T-helper 22 cell (primary cell): Measurements from ENCODE around the gene CORO2A.
"Not testable (repeated sequence)": the region's sequence is repeated elsewhere in the genome, so short reads cannot be mapped to it uniquely, and the experiment has no call there.

Experiments
- DNase-seq: peaks from one replicate; pipeline ENCODE4 v3.0.0-alpha.2; 2020; ENCODE audit warnings: low read depth

Gene CORO2A

GRCh38 chr9:98105006-98105405 lies 87.4 kb downstream of the CORO2A start:
- DNase-seq = no peak

- no peak for DNase-seq
These were observed 88.0 kb downstream of the CORO2A start for GRCh38 chr9:98104445-98104881.

GRCh38 chr9:98101868-98102273 lies 90.6 kb downstream of the CORO2A start:
- DNase-seq = peak; percentile 80

- no peak for DNase-seq
These were observed 91.0 kb downstream of the CORO2A start for GRCh38 chr9:98101416-98101815.

- DNase-seq = no peak
These were observed 92.0 kb downstream of the CORO2A start for GRCh38 chr9:98100456-98100855.

GRCh38 chr9:98099898-98100297 lies 92.5 kb downstream of the CORO2A start:
- DNase-seq = no peak

- DNase-seq = peak; percentile 30
These were observed 93.1 kb downstream of the CORO2A start for GRCh38 chr9:98099346-98099745.

GRCh38 chr9:98097836-98098235 lies 94.6 kb downstream of the CORO2A start:
- peak; percentile 47 for DNase-seq

GRCh38 chr9:98096091-98096490 lies 96.3 kb downstream of the CORO2A start:
- no peak for DNase-seq

- DNase-seq = no peak
These were observed 97.0 kb downstream of the CORO2A start for GRCh38 chr9:98095401-98095800.

- no peak for DNase-seq
These were observed 97.6 kb downstream of the CORO2A start for GRCh38 chr9:98094851-98095250.

GRCh38 chr9:98094316-98094715 lies 98.1 kb downstream of the CORO2A start:
- DNase-seq = no peak

- DNase-seq = no peak
These were observed 99.9 kb downstream of the CORO2A start for GRCh38 chr9:98092613-98092931.

- no peak for DNase-seq
These were observed 100.5 kb downstream of the CORO2A start for GRCh38 chr9:98091735-98092612.

- DNase-seq = not testable (repeated sequence)
These were observed 101.8 kb downstream of the CORO2A start for GRCh38 chr9:98090674-98091073.

- no peak for DNase-seq
These were observed 104.8 kb downstream of the CORO2A start for GRCh38 chr9:98087420-98088354.

GRCh38 chr9:98086461-98086860 lies 106.0 kb downstream of the CORO2A start:
- no peak for DNase-seq

GRCh38 chr9:98085944-98086343 lies 106.5 kb downstream of the CORO2A start:
- DNase-seq = no peak

GRCh38 chr9:98085058-98085457 lies 107.4 kb downstream of the CORO2A start:
- no peak for DNase-seq

GRCh38 chr9:98084396-98084795 lies 108.0 kb downstream of the CORO2A start:
- DNase-seq = no peak

- no peak for DNase-seq
These were observed 108.8 kb downstream of the CORO2A start for GRCh38 chr9:98083566-98084183.

GRCh38 chr9:98083061-98083501 lies 109.4 kb downstream of the CORO2A start:
- no peak for DNase-seq
